GM18498 (cell line): ENCODE results near the gene H19.

Source experiments
- ATAC-seq: cut with Tn5 transposase; IDR thresholded peaks from one replicate; pipeline ENCODE4 v1.9.1; 2021; ENCODE audit warnings: mild to moderate bottlenecking, moderate library complexity; ENCODE audit not compliant: unreplicated experiment

Gene H19

GRCh38 chr11:1948389-1948788 is 49.3 kb downstream of the H19 start:
- ATAC-seq: no peak

- ATAC-seq: no peak
These were observed 49.9 kb downstream of the H19 start for GRCh38 chr11:1947592-1948237.

GRCh38 chr11:1946812-1947484 is 50.7 kb downstream of the H19 start, which contains the start of gene MRPL23:
Gene MRPL23, plus strand, starts transcription at chr11:1947332. Its CDS starts 31 bp downstream, at chr11:1947363.
- no peak for ATAC-seq
